Tibial artery (tissue), 4 donors: ENCODE data around the gene COL18A1.
A peak's percentile ranks its signal among the peaks of the same experiment; 100 is the strongest.

Source experiments
- DNase-seq, 2 donors: peaks; one replicate each; pipeline ENCODE4 v3.0.0-alpha.2; 2019
- H3K27ac ChIP-seq, 2 donors: fragments of 200-600 bp; sonication (generic) in 1 of 2; 1 replicate in 1 of 2; 2 replicates in 1 of 2; pipeline ENCODE4 v1.5.1; 2018 to 2019; ENCODE audit warnings: mild to moderate bottlenecking in 1 of 2
- H3K27me3 ChIP-seq, 2 donors: fragments of 200-600 bp; sonication (generic) in 1 of 2; one replicate each; pipeline versions ENCODE4 v1.5.1 to v1.6.0; 2016 to 2019
- H3K36me3 ChIP-seq, 3 donors: fragments of 200-600 bp; sonication (generic) in 2 of 3; one replicate each; pipeline ENCODE4 v1.5.1; 2016 to 2019; ENCODE audit warnings: mild to moderate bottlenecking in 2 of 3
- H3K4me1 ChIP-seq, 4 donors: fragments of 200-600 bp; sonication (generic) in 2 of 4; 1 replicate in 3 of 4; 2 replicates in 1 of 4; pipeline ENCODE4 v1.5.1; 2016 to 2019
- H3K4me3 ChIP-seq, 2 donors: fragments of 200-600 bp; sonication (generic) in 1 of 2; 1 replicate in 1 of 2; 2 replicates in 1 of 2; pipeline ENCODE4 v1.5.1; 2018 to 2019; ENCODE audit warnings: mild to moderate bottlenecking in 2 of 2
- H3K9me3 ChIP-seq, 3 donors: fragments of 200-600 bp; sonication (generic) in 1 of 3; one replicate each; pipeline ENCODE4 v1.5.1; 2016 to 2019
- intact Hi-C: fragments of 100-400 bp; cut with DNase I; formaldehyde crosslinking; loops from one replicate; pipeline ENCODE4 v1.15.0; 2023; ENCODE audit warnings: low total_unique reads
- TF ChIP-seq, protein P1 (sequence below), 2 experiments: fragments of 200-600 bp in 1 of 2; fragments of 450-650 bp in 1 of 2; IDR thresholded peaks; one replicate each; pipeline ENCODE4 v1.5.1; 2017 to 2019; ENCODE audit warnings: antibody characterized with exemption in 2 of 2, mild to moderate bottlenecking in 1 of 2, moderate library complexity in 1 of 2

Gene COL18A1

DNA sequence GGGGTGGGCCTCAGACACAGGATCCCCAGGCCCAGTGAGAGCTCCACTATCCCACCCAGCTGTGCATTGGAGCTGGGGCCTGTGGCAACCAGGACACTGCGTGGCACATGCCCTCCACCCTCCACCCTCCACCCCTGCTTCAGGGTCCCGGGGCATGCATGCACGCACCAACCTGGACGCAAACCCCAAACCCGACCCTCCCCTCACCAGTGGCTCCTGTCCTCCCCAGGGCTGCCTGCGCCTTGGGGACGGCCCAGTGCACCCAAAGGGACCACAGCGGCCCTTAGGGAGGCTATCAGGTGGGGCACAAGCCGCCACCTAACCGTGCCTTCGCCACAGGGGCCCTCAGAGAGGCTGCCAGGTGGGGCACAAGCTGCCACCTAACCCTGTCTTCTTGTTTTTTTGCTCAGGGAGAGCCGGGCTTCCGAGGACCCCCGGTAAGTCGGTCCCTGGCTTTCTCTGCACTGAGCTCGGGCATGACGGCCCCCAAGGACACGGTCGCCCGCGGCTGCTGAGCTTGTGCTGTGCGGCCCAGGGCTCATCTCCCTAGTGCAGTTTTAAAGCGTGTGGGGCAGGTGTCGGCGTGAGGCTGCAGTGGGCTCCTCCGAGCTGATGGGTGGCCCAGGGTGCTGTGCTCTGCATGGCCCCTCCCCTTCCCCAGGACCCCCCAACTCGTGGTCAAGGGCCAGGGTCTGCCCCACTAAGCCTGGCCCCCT, 89.3 kb downstream of the COL18A1 start:
- Histone ChIP-seq H3K4me3 (no peak overlapping the region), H3K27ac (no peak overlapping the region), H3K27me3 (no peaks in the 10 kb centered on the region), H3K36me3 (peaks cover 85 to 96% (median 88%) of the 10 kb centered on the region in 3 donors), H3K9me3 (no peaks in the 10 kb centered on the region), H3K4me1 (no peaks in the 10 kb centered on the region)
- TF ChIP-seq, protein P1, sequence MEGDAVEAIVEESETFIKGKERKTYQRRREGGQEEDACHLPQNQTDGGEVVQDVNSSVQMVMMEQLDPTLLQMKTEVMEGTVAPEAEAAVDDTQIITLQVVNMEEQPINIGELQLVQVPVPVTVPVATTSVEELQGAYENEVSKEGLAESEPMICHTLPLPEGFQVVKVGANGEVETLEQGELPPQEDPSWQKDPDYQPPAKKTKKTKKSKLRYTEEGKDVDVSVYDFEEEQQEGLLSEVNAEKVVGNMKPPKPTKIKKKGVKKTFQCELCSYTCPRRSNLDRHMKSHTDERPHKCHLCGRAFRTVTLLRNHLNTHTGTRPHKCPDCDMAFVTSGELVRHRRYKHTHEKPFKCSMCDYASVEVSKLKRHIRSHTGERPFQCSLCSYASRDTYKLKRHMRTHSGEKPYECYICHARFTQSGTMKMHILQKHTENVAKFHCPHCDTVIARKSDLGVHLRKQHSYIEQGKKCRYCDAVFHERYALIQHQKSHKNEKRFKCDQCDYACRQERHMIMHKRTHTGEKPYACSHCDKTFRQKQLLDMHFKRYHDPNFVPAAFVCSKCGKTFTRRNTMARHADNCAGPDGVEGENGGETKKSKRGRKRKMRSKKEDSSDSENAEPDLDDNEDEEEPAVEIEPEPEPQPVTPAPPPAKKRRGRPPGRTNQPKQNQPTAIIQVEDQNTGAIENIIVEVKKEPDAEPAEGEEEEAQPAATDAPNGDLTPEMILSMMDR (IDR thresholded peaks at IDR 0.05), result no peak
- intact Hi-C loops, result no loop called here
- no peak for DNase-seq

DNA sequence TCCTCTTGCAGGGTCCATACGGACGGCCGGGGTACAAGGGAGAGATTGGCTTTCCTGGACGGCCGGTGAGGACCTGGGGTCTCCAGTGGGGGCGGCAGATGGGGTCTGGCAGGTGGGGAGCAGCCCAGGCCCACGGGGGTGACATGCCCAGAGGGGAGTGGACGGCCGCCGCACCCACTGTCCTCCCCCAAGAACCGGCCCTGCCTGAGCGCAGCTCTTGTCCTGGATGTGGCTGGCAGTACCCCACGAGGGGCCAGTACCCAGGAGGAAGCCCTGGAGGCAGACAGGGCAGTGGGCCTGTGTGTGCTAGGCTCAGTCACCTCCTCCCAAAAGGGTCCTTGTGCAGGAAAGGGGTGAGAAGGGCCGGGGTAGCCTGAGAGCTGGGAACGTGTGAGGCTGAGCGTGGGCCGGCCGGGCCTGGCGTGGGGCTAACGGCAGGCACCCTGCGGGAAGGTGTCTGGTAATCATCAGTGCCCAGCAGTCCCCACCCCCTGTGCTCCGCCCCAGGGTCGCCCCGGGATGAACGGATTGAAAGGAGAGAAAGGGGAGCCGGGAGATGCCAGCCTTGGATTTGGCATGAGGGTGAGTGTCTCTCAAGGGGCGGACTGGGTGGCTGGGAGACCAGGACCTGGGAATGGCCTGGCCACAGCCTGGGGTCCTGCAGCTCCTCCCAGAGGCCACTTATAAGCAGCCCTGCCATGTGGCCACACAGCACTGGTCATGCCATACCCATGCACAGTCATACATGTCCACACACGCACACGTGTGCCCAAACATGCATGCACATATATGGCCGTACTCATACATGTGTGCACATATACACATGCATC, 90.1 kb downstream of the COL18A1 start:
- DNase-seq, result peak in 1 of 2 donors; percentile 66
- no peaks in the 10 kb centered on the region for H3K9me3 ChIP-seq
- intact Hi-C loops, result no loop called here

DNA sequence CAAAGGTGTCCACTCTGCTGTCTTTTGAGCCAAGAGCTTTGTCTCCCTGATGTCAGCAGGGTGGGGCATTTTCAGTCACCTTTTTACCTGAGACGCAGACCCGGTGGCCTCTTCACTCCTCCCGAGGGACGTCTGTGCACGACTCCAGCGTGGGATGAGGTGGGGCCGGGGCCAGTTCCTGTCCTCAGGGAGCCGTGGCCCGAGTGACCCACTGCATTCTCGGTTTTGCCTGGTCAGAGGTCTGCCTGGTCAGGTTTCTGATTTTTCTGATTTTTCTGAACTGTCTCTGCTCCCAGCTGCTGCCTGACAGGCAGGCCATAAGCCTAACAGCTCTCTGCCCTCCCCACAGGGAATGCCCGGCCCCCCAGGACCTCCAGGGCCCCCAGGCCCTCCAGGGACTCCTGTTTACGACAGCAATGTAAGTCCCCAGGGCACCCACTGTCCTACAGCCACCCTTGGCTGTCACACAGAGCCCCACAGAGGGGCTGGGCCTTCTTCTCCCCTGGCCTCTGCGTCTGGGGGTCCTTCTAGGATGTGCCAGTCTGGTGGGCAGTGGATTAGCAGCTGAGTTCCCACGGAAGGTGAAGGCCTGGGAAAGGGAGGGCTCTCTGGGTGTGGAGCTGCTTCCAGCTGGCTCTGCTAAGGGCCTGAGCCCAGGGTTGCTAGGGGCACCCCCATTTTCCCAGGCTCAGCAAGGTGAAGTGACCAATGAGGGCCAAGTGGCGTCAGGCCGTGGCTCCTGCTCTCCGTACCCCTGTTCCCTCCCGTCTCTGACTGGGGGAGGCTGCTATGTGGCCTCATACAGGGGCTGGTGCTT, 91.4 kb downstream of the COL18A1 start:
- Histone ChIP-seq H3K27ac (no peak overlapping the region), H3K4me3 (no peak overlapping the region), H3K9me3 (no peaks in the 10 kb centered on the region), H3K4me1 (no peaks in the 10 kb centered on the region), H3K36me3 (peaks cover 76 to 88% (median 83%) of the 10 kb centered on the region in 3 donors), H3K27me3 (no peaks in the 10 kb centered on the region)
- peak in 1 of 2 donors; percentile 55 for DNase-seq
- TF ChIP-seq, protein P1 (IDR thresholded peaks at IDR 0.05), result no peak
- intact Hi-C loops, result no loop called here

More for the DNA sequence above, 90.1 kb downstream of the COL18A1 start:
- TF ChIP-seq, protein P1 (IDR thresholded peaks at IDR 0.05), result no peak
- Histone ChIP-seq H3K27me3 (no peaks in the 10 kb centered on the region), H3K27ac (no peak overlapping the region), H3K4me3 (no peak overlapping the region), H3K4me1 (no peaks in the 10 kb centered on the region), H3K36me3 (peaks cover 89 to 98% (median 89%) of the 10 kb centered on the region in 3 donors)

- no peaks in the 10 kb centered on the region for H3K9me3 ChIP-seq
- no peaks in the 10 kb centered on the region for H3K4me1 ChIP-seq
- H3K36me3 ChIP-seq, result peaks cover 68 to 87% (median 74%) of the 10 kb centered on the region in 3 donors
- intact Hi-C loops, result no loop called here
- no peaks in the 10 kb centered on the region for H3K27me3 ChIP-seq
- H3K27ac ChIP-seq, result no peak overlapping the region
- DNase-seq, result peak in 1 of 2 donors; percentile 67
- TF ChIP-seq, protein P1 (IDR thresholded peaks at IDR 0.05), result no peak
- H3K4me3 ChIP-seq, result no peak overlapping the region
Observed at GRCh38 chr21:45496968-45497845, 92.2 kb downstream of the COL18A1 start.
